Hematopoietic multipotent progenitor cell treated with erythropoietin and hydrocortisone succinate and interleukin-3 and kit ligand, for 17 days (in vitro differentiated cells): ENCODE data around the gene CYTH1.

ENCODE experiments used
- DNase-seq: peaks from one replicate; pipeline ENCODE4 v3.0.0-alpha.2; 2015; ENCODE audit warnings: low spot score

Gene CYTH1

DNA sequence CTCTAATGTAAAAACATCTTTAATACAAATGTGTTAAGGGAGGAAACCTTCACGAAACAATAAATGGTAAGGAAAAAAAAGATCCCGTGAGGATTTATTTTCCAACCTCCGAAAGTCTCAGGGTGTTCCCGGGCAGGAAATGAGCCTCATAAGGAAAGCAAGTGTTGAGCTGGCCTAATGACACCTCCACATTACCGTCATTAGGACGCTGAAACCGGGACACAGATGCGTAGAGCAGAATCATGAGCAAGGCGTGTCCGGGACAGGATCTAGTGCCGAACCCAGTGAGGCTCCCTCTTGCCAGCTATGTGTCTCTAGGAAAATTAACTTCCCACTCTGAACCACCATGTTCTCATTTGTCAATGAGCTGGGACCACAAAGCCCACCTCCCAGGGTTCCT is 22.7 kb upstream of the CYTH1 start:
- DNase-seq: no peak

DNA sequence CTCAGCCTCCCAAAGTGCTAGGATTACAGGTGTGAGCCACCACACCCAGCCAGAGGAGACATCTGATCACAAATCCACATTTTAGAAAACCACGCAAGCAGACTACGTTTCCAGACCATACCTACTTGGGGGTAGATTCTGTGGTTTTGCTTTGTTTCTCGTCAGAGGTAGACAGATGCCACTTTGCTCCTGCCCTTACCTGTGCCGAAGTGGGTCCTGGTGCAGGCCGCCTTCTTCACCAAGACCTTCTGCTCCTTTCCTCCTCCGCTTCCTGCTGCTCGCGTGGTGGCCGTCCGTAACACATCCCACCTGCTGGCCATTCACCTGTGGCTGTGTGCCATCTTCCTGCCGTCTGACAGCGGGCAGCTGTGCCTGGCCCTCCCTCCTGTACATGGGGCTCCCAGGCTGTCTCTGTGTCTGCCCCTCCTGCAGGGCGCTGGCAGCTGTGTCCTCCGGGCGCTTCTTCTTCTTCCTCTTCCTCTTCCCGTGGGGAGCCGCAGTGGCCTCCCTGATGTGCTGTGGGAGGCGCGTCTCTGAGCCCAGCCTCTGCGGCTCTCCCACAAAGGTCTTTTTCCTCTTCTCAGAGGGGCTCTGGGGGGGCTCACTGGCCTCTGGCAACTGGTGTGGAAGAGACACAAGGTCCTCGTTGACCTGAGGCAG is 21.2 kb upstream of the CYTH1 start:
- DNase-seq: no peak

DNA sequence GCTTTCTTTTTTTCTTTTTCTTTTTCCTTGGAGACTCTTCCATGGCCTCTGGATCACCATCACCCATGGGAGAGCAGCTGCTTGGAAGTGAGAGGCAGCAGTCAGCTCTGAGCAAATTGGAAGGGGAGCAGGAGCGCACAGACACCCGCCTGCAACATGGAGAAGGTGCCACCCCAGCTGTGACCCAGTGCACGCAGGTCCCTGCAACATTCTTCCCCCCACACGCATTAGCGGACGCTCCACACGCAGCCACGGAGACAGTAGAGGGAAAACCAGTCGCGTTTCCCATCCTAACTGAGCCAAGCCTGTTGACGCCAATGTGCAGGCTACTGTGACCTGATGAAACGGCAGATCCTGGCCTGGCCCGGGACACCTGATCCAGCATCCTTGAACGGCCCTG is 20.4 kb upstream of the CYTH1 start:
- no peak for DNase-seq

DNA sequence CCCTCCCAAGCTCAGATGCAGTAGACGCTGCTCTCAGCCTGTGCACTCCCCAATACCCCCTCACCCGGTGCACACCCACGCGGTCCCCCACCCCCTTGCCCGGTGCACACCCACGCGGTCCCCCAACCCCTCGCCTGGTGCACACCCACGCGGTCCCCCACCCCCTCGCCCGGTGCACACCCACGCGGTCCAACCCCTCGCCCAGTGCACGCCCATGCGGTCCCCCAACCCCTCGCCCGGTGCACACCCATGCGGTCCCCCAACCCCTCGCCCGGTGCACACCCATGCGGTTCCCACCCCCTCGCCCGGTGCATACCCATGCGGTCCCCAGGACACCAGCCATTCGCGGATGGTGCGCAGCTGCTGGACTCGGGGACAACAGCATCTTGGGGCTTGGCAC is 19.9 kb upstream of the CYTH1 start:
- DNase-seq: no peak

GRCh38 chr17:78800132-78800931 is 18.3 kb upstream of the CYTH1 start:
- no peak for DNase-seq

DNA sequence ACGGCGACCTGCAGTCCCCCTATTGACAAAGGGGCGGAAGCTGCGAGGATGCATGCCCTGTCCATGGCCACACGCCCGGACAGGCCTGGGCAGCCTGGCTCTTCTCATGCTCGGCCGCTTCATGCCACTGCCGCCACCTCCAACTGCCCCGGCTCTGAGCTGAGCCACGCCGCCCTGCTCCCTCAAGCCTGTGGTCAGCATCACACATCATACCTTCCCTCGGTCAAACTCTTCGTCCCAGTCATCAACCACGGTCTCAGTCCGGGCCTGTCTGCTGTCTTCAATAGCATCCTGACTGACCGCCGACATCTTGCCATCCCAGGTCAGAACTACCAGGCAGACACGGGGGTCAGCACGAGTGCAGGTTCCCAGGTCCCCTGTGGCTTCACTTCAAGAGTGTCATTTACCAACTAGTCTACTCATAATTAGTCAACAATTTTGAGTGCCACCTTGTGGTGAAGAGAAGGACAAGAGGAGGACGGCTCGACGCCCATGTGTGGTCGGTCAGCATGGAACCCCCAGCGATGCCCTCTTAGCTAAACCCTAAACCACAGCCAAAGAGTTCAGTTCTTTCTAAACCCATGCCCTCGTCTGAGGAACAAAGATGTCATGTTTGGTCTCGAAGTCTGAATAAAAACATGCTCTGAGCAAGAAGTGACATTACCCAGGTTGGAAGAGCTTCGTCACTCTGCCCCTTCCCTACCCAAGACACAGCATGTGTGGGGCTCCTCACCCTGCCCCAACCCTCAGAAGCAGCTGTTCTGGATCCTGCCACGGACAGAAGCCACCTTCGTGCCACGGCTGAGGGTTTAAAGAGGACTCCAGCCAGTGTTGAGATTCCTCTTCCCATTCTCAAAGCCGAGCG is 16.9 kb upstream of the CYTH1 start:
- DNase-seq: peak; percentile 69

DNA sequence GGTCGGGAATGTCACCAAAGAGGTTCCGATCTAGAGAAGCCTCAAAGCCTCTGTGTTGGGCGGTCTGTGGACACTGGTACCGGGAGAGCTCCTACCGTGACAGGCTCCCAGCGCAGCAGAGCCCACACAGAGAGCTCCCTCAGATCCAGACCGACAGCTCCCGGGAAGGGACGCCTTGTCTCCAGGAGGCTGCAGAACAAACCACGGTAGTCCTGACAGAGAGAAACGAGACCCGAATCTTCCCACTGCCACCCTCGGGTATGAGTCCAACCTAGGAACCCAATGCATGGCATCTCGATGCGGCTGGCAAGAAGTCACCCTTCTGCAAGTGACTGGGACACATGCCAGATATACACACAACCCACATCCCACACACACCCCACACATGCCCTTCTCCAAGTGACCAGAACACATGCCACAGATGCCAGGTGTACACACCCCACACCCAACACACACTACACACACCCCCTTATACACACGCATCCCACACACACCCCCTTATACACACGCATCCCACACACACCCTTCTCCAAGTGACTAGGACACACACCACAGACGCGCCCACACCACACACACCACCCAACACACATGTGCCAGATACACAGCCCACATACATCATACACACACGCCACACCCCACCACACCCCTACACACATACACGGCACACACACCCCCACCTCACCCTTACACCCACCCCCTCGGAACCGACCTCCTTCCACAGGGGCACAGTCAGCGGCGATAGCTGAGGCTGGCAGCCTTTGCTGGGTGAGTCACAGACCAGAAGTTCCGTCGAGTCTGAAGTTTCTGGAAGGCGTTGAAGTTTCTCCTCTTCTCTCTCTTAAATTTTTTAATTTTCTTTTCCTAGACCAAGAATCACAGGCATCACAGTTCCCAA is 15.9 kb upstream of the CYTH1 start:
- no peak for DNase-seq

GRCh38 chr17:78797213-78797612 is 15.1 kb upstream of the CYTH1 start:
- DNase-seq: no peak

- DNase-seq: no peak
Observed at GRCh38 chr17:78796517-78796900, 14.4 kb upstream of the CYTH1 start.

DNA sequence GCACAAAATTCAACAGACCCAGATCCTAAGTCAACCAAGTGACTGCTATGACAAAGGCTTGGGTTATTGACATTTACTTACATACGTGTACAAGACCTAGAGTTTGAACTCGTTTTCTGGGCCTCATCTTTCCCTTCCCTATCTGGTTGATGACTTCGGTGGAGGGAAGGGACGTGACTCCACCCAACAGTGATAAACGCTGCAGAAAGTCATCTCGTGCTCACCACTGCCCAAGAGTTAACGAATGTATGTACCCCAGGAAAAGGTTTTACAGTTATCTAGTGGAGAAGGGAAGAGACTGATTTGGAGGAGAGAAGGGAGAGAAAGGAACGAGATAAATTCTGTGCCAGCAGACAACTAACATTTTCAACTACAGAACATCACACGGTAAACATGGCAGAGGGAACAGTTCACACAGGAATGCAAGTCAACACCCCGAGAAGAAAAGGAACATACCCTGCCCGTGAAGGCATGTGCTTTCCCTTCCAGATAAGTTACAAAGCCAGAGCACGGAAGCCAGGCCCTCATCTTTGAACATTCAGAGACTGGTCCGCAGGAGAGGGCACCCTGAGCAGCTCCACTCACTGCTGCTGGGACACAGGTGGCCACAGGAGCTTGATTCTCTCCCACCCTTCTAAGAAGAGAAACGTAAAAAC is 13.9 kb upstream of the CYTH1 start:
- DNase-seq: peak; percentile 47

DNA sequence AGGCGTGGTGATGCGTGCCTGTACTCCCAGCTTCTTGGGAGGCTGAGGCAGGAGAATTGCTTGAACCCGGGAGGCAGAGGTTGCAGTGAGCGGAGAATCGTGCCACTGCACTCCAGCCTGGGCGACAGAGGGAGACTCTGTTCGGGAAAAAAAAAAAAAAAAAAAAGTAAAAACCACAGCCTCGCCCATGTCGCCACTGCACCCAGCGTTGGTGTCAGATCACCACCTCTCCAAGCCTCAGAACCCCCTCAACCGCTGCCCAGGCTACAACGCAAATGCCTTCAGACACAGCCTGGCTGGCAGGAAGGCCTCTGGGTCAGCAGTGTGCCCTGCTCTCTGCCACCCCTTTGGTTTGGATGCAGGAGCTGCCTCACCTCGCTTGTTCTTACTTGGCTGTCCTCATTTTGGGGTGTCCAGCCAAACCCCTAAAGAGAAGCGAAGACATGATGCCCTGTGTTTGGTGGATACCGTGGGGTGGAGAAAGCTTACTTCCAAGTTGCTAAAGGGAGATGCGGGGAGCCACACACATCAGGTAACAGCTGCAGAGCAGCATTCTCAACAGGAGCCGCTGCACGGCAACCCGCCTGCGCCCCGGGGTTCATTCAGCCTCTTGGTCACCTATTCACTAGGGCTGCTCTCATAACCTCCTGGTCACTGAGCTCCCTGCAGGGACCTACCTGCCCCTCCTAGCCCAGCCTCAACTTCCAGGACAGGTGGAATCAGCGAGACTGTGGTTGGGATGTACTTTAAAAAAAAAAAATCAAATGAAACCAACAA is 13.0 kb upstream of the CYTH1 start:
- no peak for DNase-seq

DNA sequence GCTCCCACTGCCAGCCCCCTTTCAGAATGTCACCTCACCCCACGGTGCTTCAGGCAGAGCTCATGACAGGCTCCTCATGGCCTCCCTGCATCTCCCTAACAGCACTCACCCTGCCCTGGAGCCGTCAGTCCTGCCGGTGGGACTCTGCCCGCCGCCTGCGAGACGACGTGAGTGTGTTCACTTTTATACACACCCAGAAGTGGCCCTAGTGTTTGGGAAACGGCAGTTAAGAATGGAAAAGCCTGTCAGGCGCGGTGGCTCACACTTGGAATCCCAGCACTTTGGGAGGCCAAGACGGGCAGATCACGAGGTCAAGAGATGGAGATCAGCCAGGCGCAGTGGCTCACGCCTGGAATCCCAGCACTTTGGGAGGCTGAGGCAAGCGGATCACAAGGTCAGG is 12.3 kb upstream of the CYTH1 start:
- DNase-seq: no peak

DNA sequence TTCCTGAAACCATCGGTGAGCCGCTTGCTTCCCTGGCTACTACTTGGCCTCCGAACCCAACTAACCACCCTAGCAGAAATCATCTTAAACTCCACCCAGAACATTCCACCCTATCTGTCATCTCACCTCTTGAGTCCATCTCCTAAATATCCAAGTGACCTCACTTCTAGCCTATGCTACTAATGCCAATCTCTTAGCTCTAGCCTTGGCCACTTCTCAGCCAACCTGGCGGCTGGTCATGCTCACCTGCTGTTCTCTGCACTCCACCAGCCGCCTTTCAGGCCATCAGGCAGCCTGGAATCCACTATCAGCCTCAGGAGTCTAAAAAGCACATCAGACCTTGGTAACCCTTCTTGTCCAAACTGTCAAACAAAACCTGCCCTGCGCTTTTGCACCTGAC is 11.9 kb upstream of the CYTH1 start:
- no peak for DNase-seq

DNA sequence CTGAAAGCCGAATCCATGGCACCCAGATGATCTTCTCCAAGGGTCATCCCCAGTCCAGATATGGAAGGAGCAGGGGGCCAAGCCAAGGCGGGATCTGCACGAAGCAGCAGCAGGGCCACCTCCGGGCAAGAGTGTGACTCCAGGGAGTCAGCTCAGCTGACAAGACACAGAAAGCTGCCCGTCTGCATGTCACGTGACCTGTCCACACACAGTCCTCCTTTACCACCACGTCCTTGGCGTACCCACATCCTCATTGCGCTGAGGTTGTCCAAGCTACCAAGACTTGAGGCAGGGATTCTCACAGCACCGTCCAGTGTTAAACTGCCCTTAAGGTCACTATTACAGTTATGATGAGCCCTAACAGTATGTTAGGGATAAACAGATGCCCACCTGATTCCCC is 11.3 kb upstream of the CYTH1 start:
- no peak for DNase-seq

GRCh38 chr17:78791840-78792709 is 10.0 kb upstream of the CYTH1 start:
- DNase-seq: no peak

DNA sequence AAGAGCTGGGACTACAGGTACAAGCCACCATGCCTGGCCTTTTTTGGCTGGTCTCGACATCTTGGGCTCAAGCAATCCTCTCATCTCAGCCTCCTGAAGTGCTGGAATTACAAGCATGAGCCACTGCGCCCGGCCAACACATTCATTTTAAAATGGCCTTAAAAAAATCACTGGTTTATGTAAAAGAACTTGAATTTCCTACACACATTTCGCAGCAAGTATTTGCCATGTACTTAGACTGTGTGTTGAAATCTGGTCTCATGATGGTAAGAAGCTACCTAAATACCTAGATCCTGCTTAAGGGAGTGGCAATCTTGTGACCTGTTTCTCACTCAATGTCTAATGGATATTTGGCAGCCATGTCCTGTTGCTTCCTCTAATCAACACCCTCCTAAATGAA is 8.5 kb upstream of the CYTH1 start:
- no peak for DNase-seq

DNA sequence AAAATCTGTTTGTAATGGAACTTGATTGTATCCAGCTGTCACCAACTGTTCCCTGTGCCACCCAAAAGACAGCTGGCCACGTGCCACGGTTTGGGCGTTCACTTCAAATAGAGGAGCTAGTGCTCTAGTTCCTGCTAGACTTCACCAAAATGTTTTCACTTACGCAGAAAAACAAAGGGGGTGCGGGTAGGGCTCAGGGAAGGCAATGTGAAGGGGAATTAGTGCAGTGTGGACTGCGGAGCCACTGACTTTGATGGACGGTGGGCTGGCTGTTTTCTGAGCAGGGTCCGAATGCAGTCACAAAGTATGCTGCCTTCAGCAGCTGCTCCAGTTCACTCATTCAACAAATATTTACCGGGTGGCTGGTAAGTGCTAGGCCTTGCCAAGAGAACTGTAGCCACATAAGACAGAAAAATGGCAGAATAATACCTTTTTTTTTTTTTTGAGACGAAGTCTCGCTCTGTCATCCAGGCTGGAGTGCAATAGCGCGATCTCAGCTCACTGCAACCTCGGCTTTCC is 7.6 kb upstream of the CYTH1 start:
- DNase-seq: peak; percentile 84

- no peak for DNase-seq
Observed at GRCh38 chr17:78789149-78789662, 7.1 kb upstream of the CYTH1 start.

- DNase-seq: no peak
Observed at GRCh38 chr17:78788451-78788850, 6.4 kb upstream of the CYTH1 start.
